Kidney glomerular epithelial cell (primary cell): ENCODE results near the gene PRPS1.
"Not testable (repeated sequence)": the region's sequence is repeated elsewhere in the genome, so short reads cannot be mapped to it uniquely, and the experiment has no call there.

Experiments
- DNase-seq: peaks from one replicate; lab custom pipeline; 2025; lab: John Stamatoyannopoulos, UW

Gene PRPS1

GRCh38 chrX:107675365-107675654 lies 47.0 kb downstream of the PRPS1 start:
- no peak for DNase-seq

GRCh38 chrX:107675823-107676555 lies 47.7 kb downstream of the PRPS1 start:
- no peak for DNase-seq

GRCh38 chrX:107676559-107677378 lies 48.5 kb downstream of the PRPS1 start:
- peak; percentile 80 for DNase-seq

- DNase-seq: no peak
Observed at GRCh38 chrX:107677501-107677901, 49.2 kb downstream of the PRPS1 start.

- no peak for DNase-seq
Observed at GRCh38 chrX:107677909-107678308, 49.6 kb downstream of the PRPS1 start.

- DNase-seq: no peak
Observed at GRCh38 chrX:107678957-107679740, 50.8 kb downstream of the PRPS1 start.

- no peak for DNase-seq
Observed at GRCh38 chrX:107682256-107682655, 53.9 kb downstream of the PRPS1 start.

GRCh38 chrX:107683124-107683895 lies 55.0 kb downstream of the PRPS1 start:
- DNase-seq: no peak

- DNase-seq: no peak
Observed at GRCh38 chrX:107683931-107684330, 55.6 kb downstream of the PRPS1 start.

- no peak for DNase-seq
Observed at GRCh38 chrX:107684956-107685385, 56.7 kb downstream of the PRPS1 start.

GRCh38 chrX:107685586-107685985 lies 57.3 kb downstream of the PRPS1 start:
- not testable (repeated sequence) for DNase-seq

GRCh38 chrX:107686026-107686425 lies 57.7 kb downstream of the PRPS1 start:
- no peak for DNase-seq

GRCh38 chrX:107686792-107687191 lies 58.5 kb downstream of the PRPS1 start:
- DNase-seq: peak; percentile 16

GRCh38 chrX:107687445-107687844 lies 59.1 kb downstream of the PRPS1 start:
- no peak for DNase-seq

- no peak for DNase-seq
Observed at GRCh38 chrX:107691024-107691448, 62.7 kb downstream of the PRPS1 start.

GRCh38 chrX:107699616-107700015 lies 71.3 kb downstream of the PRPS1 start:
- DNase-seq: no peak

- peak; percentile 29 for DNase-seq
Observed at GRCh38 chrX:107700317-107700774, 72.0 kb downstream of the PRPS1 start.
